Panc1 (cell line): Measurements from ENCODE around the gene FAM53B. TPM values are rescaled to one million over a fixed set of nuclear protein-coding genes. Genes with fewer than 3 reads are reported as not detected.

Experiments
- ATAC-seq: fragments of 200-7000 bp; cut with Tn5 transposase; 2 replicates; pipeline ENCODE4 v1.9.1; 2020; ENCODE audit warnings: mild to moderate bottlenecking, moderate library complexity
- BruUV-seq: library from RNA; stranded (reverse); fragments of 400-500 nt; replicated peaks from 2 replicates; lab custom pipeline; 2021; lab: Mats Ljungman, UMichigan
- CTCF ChIA-PET: fragments of 300-600 bp; sonication (Branson Sonifier 250); formaldehyde crosslinking; loops from one replicate; lab custom pipeline; 2022; ENCODE audit warnings: antibody characterized with exemption; lab: Charles Lee
- POLR2A ChIA-PET: fragments of 300-600 bp; sonication (Branson Sonifier 250); formaldehyde crosslinking; loops from one replicate; lab custom pipeline; 2022; ENCODE audit warnings: antibody characterized with exemption; lab: Charles Lee
- DNase-seq: peaks from one replicate; pipeline ENCODE4 v3.0.0-alpha.2; 2010; ENCODE audit warnings: low read depth, low spot score
- H3K27ac ChIP-seq: 2 replicates; pipeline ENCODE4 v1.5.1; 2011; ENCODE audit warnings: mild to moderate bottlenecking, low read length, inconsistent platforms
- H3K27me3 ChIP-seq: fragments of 200-500 bp; sonication (Bioruptor generic); 2 replicates; pipeline ENCODE4 v1.6.0; 2014; ENCODE audit warnings: low read length, inconsistent platforms; ENCODE audit not compliant: control insufficient read depth, insufficient read depth
- H3K36me3 ChIP-seq: fragments of 200-500 bp; sonication (Bioruptor generic); 2 replicates; pipeline ENCODE4 v1.5.1; 2014; ENCODE audit warnings: inconsistent platforms, mild to moderate bottlenecking, low read length, moderate library complexity; ENCODE audit not compliant: control insufficient read depth, insufficient read depth
- H3K4me1 ChIP-seq: 2 replicates; pipeline ENCODE4 v1.5.1; 2011; ENCODE audit warnings: inconsistent platforms, mild to moderate bottlenecking, low read length, moderate library complexity; ENCODE audit not compliant: control insufficient read depth, insufficient read depth
- H3K4me3 ChIP-seq, 2 experiments: 2 replicates each; pipeline ENCODE4 v1.5.1; 2011 to 2012; ENCODE audit warnings: low read depth in 2 of 2, low read length in 2 of 2, mild to moderate bottlenecking in 2 of 2, inconsistent platforms in 1 of 2, moderate library complexity in 1 of 2
- H3K9me3 ChIP-seq: fragments of 200-500 bp; sonication (Bioruptor generic); 2 replicates; pipeline ENCODE4 v1.5.1; 2014; ENCODE audit warnings: low read depth, mild to moderate bottlenecking, inconsistent platforms, low read length, moderate library complexity; ENCODE audit not compliant: control insufficient read depth, insufficient read depth
- CTCF ChIP-seq: fragments of 450-650 bp; IDR thresholded peaks from 2 replicates; pipeline ENCODE4 v1.5.1; 2017; ENCODE audit warnings: mild to moderate bottlenecking
- POLR2AphosphoS5 ChIP-seq: IDR thresholded peaks from 2 replicates; pipeline ENCODE4 v1.6.1; 2012; ENCODE audit warnings: mild to moderate bottlenecking, low read depth, low read length, moderate library complexity
- REST ChIP-seq, 2 experiments: IDR thresholded peaks; 2 replicates each; pipeline ENCODE4 v1.6.1; 2011 to 2012; ENCODE audit warnings: low read depth in 2 of 2, control low read depth in 1 of 2, low read length in 1 of 2, mild to moderate bottlenecking in 1 of 2, moderate library complexity in 1 of 2; ENCODE audit not compliant: insufficient read depth in 1 of 2
- SIN3A ChIP-seq: IDR thresholded peaks from 2 replicates; pipeline ENCODE4 v1.6.1; 2012; ENCODE audit warnings: low read depth, mild to moderate bottlenecking, low read length, moderate library complexity, borderline replicate concordance; ENCODE audit not compliant: insufficient read depth
- TCF7L2 ChIP-seq: IDR thresholded peaks from 2 replicates; pipeline ENCODE4 v1.6.1; 2011; ENCODE audit warnings: mild to moderate bottlenecking, low read depth, low read length, inconsistent platforms
- in situ Hi-C: cut with HindIII; loops from 2 replicates; pipeline ENCODE4 v1.10.0; 2016; ENCODE audit warnings: low sequenced_read_pairs, low pct_unique_long_range_greater_than_20kb
- intact Hi-C: fragments of 100-400 bp; cut with micrococcal nuclease; formaldehyde crosslinking; loops from one replicate; pipeline ENCODE4 v1.10.0; 2022; ENCODE audit not compliant: unreplicated experiment
- total RNA-seq: library from RNA; stranded (reverse); gene quantifications from one replicate; pipeline ENCODE4 v1.2.1, GENCODE V29; 2021; ENCODE audit not compliant: unreplicated experiment

The FAM53B gene
- total RNA-seq, 1 experiment from 2014 or later: 42.5 TPM

- BruUV-seq: no TSS peak
- Histone ChIP-seq H3K27ac (no peak overlapping the region), H3K36me3 (no peaks in the 10 kb centered on the region), H3K27me3 (no peaks in the 10 kb centered on the region), H3K4me1 (peaks cover 13% of the 10 kb centered on the region), H3K9me3 (no peaks in the 10 kb centered on the region), H3K4me3 (no peak overlapping the region)
- CTCF ChIA-PET: no interaction called here
- TF ChIP-seq CTCF: no peak
- TF ChIP-seq POLR2AphosphoS5: no peak
- TF ChIP-seq TCF7L2: no peak
- TF ChIP-seq REST (IDR thresholded peaks at IDR 0.05; ENCODE audit: insufficient read depth in 1 of 2, low read depth in 2 of 2, low read length in 1 of 2): no peak
- no peak for TF ChIP-seq SIN3A
- POLR2A ChIA-PET: no interaction called here
- DNase-seq: no peak
- intact Hi-C loops: no loop called here
- no peak for ATAC-seq
- in situ Hi-C loops: no loop called here
Observed at GRCh38 chr10:124624006-124624405, 120.2 kb downstream of the FAM53B start.

- no peak for ATAC-seq
- BruUV-seq: no TSS peak
- H3K27me3 ChIP-seq: no peaks in the 10 kb centered on the region
- no peak for TF ChIP-seq SIN3A
- TF ChIP-seq CTCF: no peak
- CTCF ChIA-PET: no interaction called here
- H3K4me3 ChIP-seq: no peak overlapping the region
- POLR2A ChIA-PET: no interaction called here
- no peak overlapping the region for H3K27ac ChIP-seq
- H3K9me3 ChIP-seq: no peaks in the 10 kb centered on the region
- no peak for DNase-seq
- peaks cover 15% of the 10 kb centered on the region for H3K4me1 ChIP-seq
- H3K36me3 ChIP-seq: no peaks in the 10 kb centered on the region
- intact Hi-C loops (no loop called here), in situ Hi-C loops (no loop called here)
Observed at GRCh38 chr10:124622866-124623536, 121.2 kb downstream of the FAM53B start.
